A673 (cell line): ENCODE measurements around the gene SOS1. TPM values are rescaled to one million over a fixed set of nuclear protein-coding genes. Genes with fewer than 3 reads are reported as not detected.

Experiments used
- BruUV-seq: library from RNA; stranded (reverse); fragments of 400-500 nt; replicated peaks from 2 replicates; lab custom pipeline; 2021; lab: Mats Ljungman, UMichigan
- CTCF ChIA-PET: fragments of 300-600 bp; sonication (Branson Sonifier 250); formaldehyde crosslinking; loops from one replicate; lab custom pipeline; 2022; ENCODE audit warnings: antibody characterized with exemption; lab: Charles Lee
- POLR2A ChIA-PET: fragments of 300-600 bp; sonication (Branson Sonifier 250); formaldehyde crosslinking; loops from one replicate; lab custom pipeline; 2022; ENCODE audit warnings: antibody characterized with exemption; ENCODE audit not compliant: low non-redundant PET; lab: Charles Lee
- DNase-seq: peaks from one replicate; pipeline ENCODE4 v3.0.0-alpha.2; 2015; ENCODE audit warnings: low spot score
- H3K27ac ChIP-seq: fragments of 200-600 bp; sonication (generic); 2 replicates; pipeline ENCODE4 v1.5.1; 2016; ENCODE audit warnings: mixed run types, low read depth, mild to moderate bottlenecking, mixed read lengths, antibody characterized with exemption, low read length; ENCODE audit not compliant: poor library complexity, severe bottlenecking
- H3K27me3 ChIP-seq: fragments of 200-600 bp; sonication (generic); replicated peaks from 2 replicates; pipeline ENCODE4 v1.6.1; 2017; ENCODE audit warnings: mixed run types, low read depth, mild to moderate bottlenecking, mixed read lengths, antibody characterized with exemption, low read length; ENCODE audit not compliant: insufficient read depth, poor library complexity
- H3K36me3 ChIP-seq: fragments of 200-600 bp; sonication (generic); 2 replicates; pipeline ENCODE4 v1.6.1; 2016; ENCODE audit warnings: mixed run types, mild to moderate bottlenecking, mixed read lengths, antibody characterized with exemption, low read length; ENCODE audit not compliant: insufficient read depth, poor library complexity, severe bottlenecking
- H3K4me1 ChIP-seq: fragments of 200-600 bp; sonication (generic); 2 replicates; pipeline ENCODE4 v1.6.1; 2017; ENCODE audit warnings: mixed run types, mild to moderate bottlenecking, mixed read lengths, antibody characterized with exemption, low read length; ENCODE audit not compliant: insufficient read depth, poor library complexity, severe bottlenecking
- H3K4me3 ChIP-seq: fragments of 200-600 bp; sonication (generic); 2 replicates; pipeline ENCODE4 v1.5.1; 2016; ENCODE audit warnings: low read depth, mixed run types, mild to moderate bottlenecking, mixed read lengths, low read length; ENCODE audit not compliant: poor library complexity, severe bottlenecking
- H3K9me3 ChIP-seq: fragments of 200-600 bp; sonication (generic); 2 replicates; pipeline ENCODE4 v1.6.1; 2016; ENCODE audit warnings: mixed run types, low read depth, mild to moderate bottlenecking, mixed read lengths, antibody characterized with exemption, low read length; ENCODE audit not compliant: poor library complexity, severe bottlenecking
- CTCF ChIP-seq: fragments of 300-800, 200-600 bp; sonication (generic); conservative IDR thresholded peaks from 2 replicates; pipeline ENCODE4 v1.5.1; 2017; ENCODE audit warnings: low read depth, mild to moderate bottlenecking, antibody characterized with exemption, low read length, moderate library complexity, mixed read lengths
- EZH2 ChIP-seq: fragments of 200-600 bp; sonication (generic); IDR thresholded peaks from 2 replicates; pipeline ENCODE4 v1.6.1; 2017; ENCODE audit warnings: borderline replicate concordance, low read depth, mild to moderate bottlenecking, mixed read lengths, antibody characterized with exemption, low read length; ENCODE audit not compliant: poor library complexity, severe bottlenecking
- intact Hi-C: fragments of 100-400 bp; cut with micrococcal nuclease; formaldehyde crosslinking; loops from one replicate; pipeline ENCODE4 v1.10.0; 2022; ENCODE audit not compliant: unreplicated experiment
- total RNA-seq: library from RNA; stranded (reverse); gene quantifications from 2 replicates; pipeline ENCODE4 v1.2.3, GENCODE V29; 2021

Gene SOS1
- total RNA-seq, 1 experiment from 2014 or later, result 37.8 TPM

- CTCF ChIA-PET, result no interaction called here
- peaks cover 3% of the 10 kb centered on the region for H3K4me1 ChIP-seq
- no peaks in the 10 kb centered on the region for H3K9me3 ChIP-seq
- H3K36me3 ChIP-seq, result no peaks in the 10 kb centered on the region
- DNase-seq, result no peak
- H3K4me3 ChIP-seq, result no peak overlapping the region
- intact Hi-C loops, result no loop called here
- TF ChIP-seq CTCF (no peak), EZH2 (no peak)
- H3K27me3 ChIP-seq, result no peaks in the 10 kb centered on the region
- BruUV-seq, result no TSS peak
- no peak overlapping the region for H3K27ac ChIP-seq
- POLR2A ChIA-PET, result no interaction called here
These were observed 160.1 kb downstream of the SOS1 start for GRCh38 chr2:38960609-38961320.

DNA sequence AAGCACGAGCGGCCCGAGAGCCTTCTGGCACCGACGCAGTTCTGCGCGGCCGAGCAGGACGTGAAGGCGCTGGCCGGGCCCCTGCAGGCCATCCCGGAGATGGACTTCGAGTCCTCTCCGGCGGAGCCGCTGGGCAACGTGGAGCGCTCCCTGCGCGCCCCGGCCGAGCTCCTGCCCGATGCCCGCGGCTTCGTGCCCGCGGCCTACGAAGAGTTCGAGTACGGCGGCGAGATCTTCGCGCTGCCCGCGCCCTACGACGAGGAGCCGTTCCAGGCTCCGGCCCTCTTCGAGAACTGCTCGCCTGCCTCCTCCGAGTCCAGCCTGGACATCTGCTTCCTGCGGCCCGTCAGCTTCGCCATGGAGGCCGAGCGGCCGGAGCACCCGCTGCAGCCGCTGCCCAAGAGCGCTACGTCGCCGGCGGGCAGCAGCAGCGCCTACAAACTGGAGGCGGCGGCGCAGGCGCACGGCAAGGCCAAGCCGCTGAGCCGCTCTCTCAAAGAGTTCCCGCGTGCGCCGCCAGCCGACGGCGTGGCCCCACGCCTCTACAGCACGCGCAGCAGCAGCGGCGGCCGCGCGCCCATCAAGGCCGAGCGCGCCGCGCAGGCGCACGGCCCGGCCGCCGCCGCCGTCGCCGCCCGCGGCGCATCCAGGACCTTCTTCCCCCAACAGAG, 160.8 kb downstream of the SOS1 start:
- POLR2A ChIA-PET, result no interaction called here
- Histone ChIP-seq H3K4me1 (peaks cover 3% of the 10 kb centered on the region), H3K36me3 (no peaks in the 10 kb centered on the region), H3K4me3 (peak overlapping the region; percentile 23), H3K27ac (no peak overlapping the region), H3K9me3 (no peaks in the 10 kb centered on the region), H3K27me3 (no peaks in the 10 kb centered on the region)
- intact Hi-C loops, result no loop called here
- BruUV-seq, result no TSS peak
- DNase-seq, result peak; percentile 83
- TF ChIP-seq EZH2 (no peak), CTCF (no peak)
- CTCF ChIA-PET, result interaction anchor here (0.6 kb wide), 1 partner anchor 32 kb away, joined by 4 read pairs; no protein-coding TSS in a partner anchor

DNA sequence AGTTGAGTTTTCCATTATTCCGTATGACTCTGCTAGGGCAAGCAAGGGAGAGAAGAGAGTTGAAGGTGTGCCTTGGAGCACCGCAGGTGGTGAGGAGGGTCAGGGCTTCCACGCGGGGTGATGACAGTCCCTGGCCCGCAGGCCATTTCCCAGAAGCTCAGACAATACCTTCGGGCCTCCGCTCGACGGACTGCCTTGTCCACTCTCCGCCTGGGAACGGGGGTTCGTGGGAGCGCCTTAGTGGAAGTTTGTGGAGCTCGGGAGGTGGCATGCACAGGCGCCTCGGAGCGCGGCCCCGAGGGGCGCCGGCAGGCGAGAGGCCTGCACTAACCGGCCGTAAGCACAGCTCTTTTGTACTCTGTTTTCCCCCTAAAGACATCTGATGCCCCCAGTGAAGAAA, 161.4 kb downstream of the SOS1 start:
- TF ChIP-seq EZH2, result no peak
- TF ChIP-seq CTCF, result no peak
- intact Hi-C loops, result no loop called here
- ChIA-PET POLR2A (no interaction called here), CTCF (interaction anchor here (0.6 kb wide), 1 partner anchor 31 kb away, joined by 4 read pairs; no protein-coding TSS in a partner anchor)
- no peaks in the 10 kb centered on the region for H3K9me3 ChIP-seq
- no peaks in the 10 kb centered on the region for H3K27me3 ChIP-seq
- no TSS peak for BruUV-seq
- H3K27ac ChIP-seq, result no peak overlapping the region
- H3K4me3 ChIP-seq, result no peak overlapping the region
- peaks cover 3% of the 10 kb centered on the region for H3K4me1 ChIP-seq
- no peaks in the 10 kb centered on the region for H3K36me3 ChIP-seq
- DNase-seq, result no peak
